Body of pancreas (tissue), 4 donors: ENCODE results near the gene PI16.

Experiments used
- CTCF ChIP-seq, 7 experiments: fragments of 450-650 bp in 4 of 7; fragments of 200-600 bp in 3 of 7; sonication (generic) in 3 of 7; IDR thresholded peaks; one replicate each; pipeline ENCODE4 v1.5.1; 2016 to 2019; ENCODE audit warnings: antibody characterized with exemption in 7 of 7
- POLR2A ChIP-seq, 3 donors: fragments of 450-650 bp; IDR thresholded peaks; one replicate each; pipeline ENCODE4 v1.6.1; 2016; ENCODE audit warnings: antibody characterized with exemption in 3 of 3, mild to moderate bottlenecking in 2 of 3

DNA sequence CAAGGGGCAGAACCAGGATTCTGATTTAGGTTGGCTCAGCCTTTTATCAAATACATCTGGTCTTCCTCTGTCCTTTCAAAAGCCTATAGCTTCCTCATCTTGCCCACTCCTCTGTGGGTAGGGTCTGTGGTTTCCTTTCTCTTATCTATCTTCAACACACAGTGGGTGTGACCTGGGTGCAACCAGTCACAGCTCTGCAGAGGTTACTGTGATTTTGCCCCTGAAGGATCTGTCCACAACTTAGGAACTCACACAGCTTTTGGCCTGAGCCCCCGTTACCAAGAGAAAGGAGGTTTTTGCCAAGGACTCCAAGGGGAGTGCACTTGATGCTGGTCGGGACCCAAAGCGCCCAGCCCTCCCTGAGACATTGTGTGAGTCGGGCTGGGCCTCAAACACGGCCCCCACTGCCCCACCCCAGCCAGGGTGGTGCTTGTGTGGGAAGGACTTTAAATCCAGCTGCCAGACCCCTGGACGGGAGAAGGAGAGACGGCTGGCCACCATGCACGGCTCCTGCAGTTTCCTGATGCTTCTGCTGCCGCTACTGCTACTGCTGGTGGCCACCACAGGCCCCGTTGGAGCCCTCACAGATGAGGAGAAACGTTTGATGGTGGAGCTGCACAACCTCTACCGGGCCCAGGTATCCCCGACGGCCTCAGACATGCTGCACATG, at the start of gene PI16:
- TF ChIP-seq CTCF (IDR thresholded peaks at IDR 0.05) (no peak), POLR2A (IDR thresholded peaks at IDR 0.05) (no peak)
